Activated T-helper 17 cell treated with anti-CD3 and anti-CD28 coated beads, Interleukin-2, amount 50 U/mL, for 72 hours (primary cell): ENCODE data around the gene DLL1. TPM values are rescaled to one million over a fixed set of nuclear protein-coding genes. Genes with fewer than 3 reads are reported as not detected.

ENCODE experiments used
- ATAC-seq: fragments of 150-1000 bp; cut with Tn5 transposase; replicated peaks from 2 replicates; pipeline ENCODE4 v1.10.0; 2021; ENCODE audit warnings: mild to moderate bottlenecking, moderate library complexity
- H3K27ac Mint-ChIP-seq: one replicate; pipeline ENCODE4 v1.8.0; 2022; ENCODE audit warnings: mixed read lengths
- H3K27me3 Mint-ChIP-seq: one replicate; pipeline ENCODE4 v1.8.0; 2022; ENCODE audit warnings: mixed read lengths
- H3K36me3 Mint-ChIP-seq: one replicate; pipeline ENCODE4 v1.8.0; 2022; ENCODE audit warnings: low read depth, mild to moderate bottlenecking, mixed read lengths
- H3K4me1 Mint-ChIP-seq: one replicate; pipeline ENCODE4 v1.8.0; 2022; ENCODE audit warnings: mixed read lengths
- H3K4me3 Mint-ChIP-seq: one replicate; pipeline ENCODE4 v1.8.0; 2022; ENCODE audit warnings: mild to moderate bottlenecking, mixed read lengths
- H3K9me3 Mint-ChIP-seq: one replicate; pipeline ENCODE4 v1.8.0; 2022; ENCODE audit warnings: mixed read lengths
- total RNA-seq, 2 donors: library from RNA; stranded (reverse); gene quantifications; one replicate each; pipeline ENCODE4 v1.2.3, GENCODE V29; 2022

The DLL1 gene
- total RNA-seq, 2 donors from 2014 or later = 0.11 to 0.56 TPM

GRCh38 chr6:170291271-170292110, 613 bp upstream of the DLL1 start:
- Mint-ChIP-seq H3K4me3 (peak overlapping the region; percentile 88), H3K27me3 (peaks cover 55% of the 10 kb centered on the region), H3K27ac (peak overlapping the region; percentile 70), H3K4me1 (peaks cover 18% of the 10 kb centered on the region), H3K9me3 (no peaks in the 10 kb centered on the region), H3K36me3 (peaks cover 6% of the 10 kb centered on the region)
- ATAC-seq = peak; percentile 47

GRCh38 chr6:170289951-170290295, 955 bp downstream of the DLL1 start:
- Mint-ChIP-seq H3K27ac (no peak overlapping the region), H3K27me3 (peaks cover 63% of the 10 kb centered on the region)

GRCh38 chr6:170289180-170289931, 1.5 kb downstream of the DLL1 start:
- Mint-ChIP-seq H3K9me3 (no peaks in the 10 kb centered on the region), H3K27me3 (peaks cover 58% of the 10 kb centered on the region), H3K4me3 (peak overlapping the region; percentile 81), H3K27ac (no peak overlapping the region), H3K36me3 (peaks cover 6% of the 10 kb centered on the region), H3K4me1 (peaks cover 18% of the 10 kb centered on the region)
- peak; percentile 41 for ATAC-seq

More at GRCh38 chr6:170289951-170290295, 955 bp downstream of the DLL1 start:
- no peaks in the 10 kb centered on the region for H3K9me3 Mint-ChIP-seq
- peaks cover 18% of the 10 kb centered on the region for H3K4me1 Mint-ChIP-seq
- H3K36me3 Mint-ChIP-seq = peaks cover 6% of the 10 kb centered on the region
- no peak for ATAC-seq
- peak overlapping the region; percentile 81 for H3K4me3 Mint-ChIP-seq

GRCh38 chr6:170288852-170289179, 2.1 kb downstream of the DLL1 start:
- H3K9me3 Mint-ChIP-seq = no peaks in the 10 kb centered on the region
- peak overlapping the region; percentile 81 for H3K4me3 Mint-ChIP-seq
- peaks cover 18% of the 10 kb centered on the region for H3K4me1 Mint-ChIP-seq
- no peak overlapping the region for H3K27ac Mint-ChIP-seq
- peaks cover 6% of the 10 kb centered on the region for H3K36me3 Mint-ChIP-seq
- peaks cover 53% of the 10 kb centered on the region for H3K27me3 Mint-ChIP-seq
- no peak for ATAC-seq

- H3K4me3 Mint-ChIP-seq = peak overlapping the region; percentile 81
- H3K27me3 Mint-ChIP-seq = peaks cover 46% of the 10 kb centered on the region
- peaks cover 6% of the 10 kb centered on the region for H3K36me3 Mint-ChIP-seq
- peaks cover 18% of the 10 kb centered on the region for H3K4me1 Mint-ChIP-seq
- no peak overlapping the region for H3K27ac Mint-ChIP-seq
- no peak for ATAC-seq
- H3K9me3 Mint-ChIP-seq = no peaks in the 10 kb centered on the region
Measured at GRCh38 chr6:170288091-170288631, 2.7 kb downstream of the DLL1 start.

- Mint-ChIP-seq H3K4me1 (peaks cover 17% of the 10 kb centered on the region), H3K9me3 (no peaks in the 10 kb centered on the region), H3K4me3 (no peak overlapping the region), H3K27me3 (peaks cover 39% of the 10 kb centered on the region), H3K36me3 (peaks cover 6% of the 10 kb centered on the region), H3K27ac (no peak overlapping the region)
- ATAC-seq = no peak
Measured at GRCh38 chr6:170287371-170287876, 3.5 kb downstream of the DLL1 start.

GRCh38 chr6:170286934-170287265, 4.0 kb downstream of the DLL1 start:
- Mint-ChIP-seq H3K36me3 (peaks cover 6% of the 10 kb centered on the region), H3K4me3 (no peak overlapping the region), H3K27ac (no peak overlapping the region), H3K4me1 (peaks cover 11% of the 10 kb centered on the region), H3K27me3 (peaks cover 34% of the 10 kb centered on the region), H3K9me3 (no peaks in the 10 kb centered on the region)
- no peak for ATAC-seq

GRCh38 chr6:170286246-170286933, 4.5 kb downstream of the DLL1 start:
- H3K4me3 Mint-ChIP-seq = no peak overlapping the region
- H3K27me3 Mint-ChIP-seq = peaks cover 31% of the 10 kb centered on the region
- no peak for ATAC-seq
- no peaks in the 10 kb centered on the region for H3K9me3 Mint-ChIP-seq
- peaks cover 8% of the 10 kb centered on the region for H3K4me1 Mint-ChIP-seq
- peaks cover 6% of the 10 kb centered on the region for H3K36me3 Mint-ChIP-seq
- no peak overlapping the region for H3K27ac Mint-ChIP-seq

GRCh38 chr6:170285482-170285881, 5.4 kb downstream of the DLL1 start:
- no peak overlapping the region for H3K4me3 Mint-ChIP-seq
- H3K27me3 Mint-ChIP-seq = peaks cover 30% of the 10 kb centered on the region
- no peak overlapping the region for H3K27ac Mint-ChIP-seq
- H3K9me3 Mint-ChIP-seq = no peaks in the 10 kb centered on the region
- peaks cover 6% of the 10 kb centered on the region for H3K36me3 Mint-ChIP-seq
- H3K4me1 Mint-ChIP-seq = peaks cover 8% of the 10 kb centered on the region
- no peak for ATAC-seq

- peaks cover 25% of the 10 kb centered on the region for H3K27me3 Mint-ChIP-seq
- peaks cover 6% of the 10 kb centered on the region for H3K36me3 Mint-ChIP-seq
- no peak for ATAC-seq
- no peak overlapping the region for H3K4me3 Mint-ChIP-seq
- no peak overlapping the region for H3K27ac Mint-ChIP-seq
- peaks cover 8% of the 10 kb centered on the region for H3K4me1 Mint-ChIP-seq
- H3K9me3 Mint-ChIP-seq = no peaks in the 10 kb centered on the region
Measured at GRCh38 chr6:170284866-170285469, 5.9 kb downstream of the DLL1 start.

- Mint-ChIP-seq H3K9me3 (no peaks in the 10 kb centered on the region), H3K27me3 (peaks cover 25% of the 10 kb centered on the region), H3K4me1 (peaks cover 8% of the 10 kb centered on the region), H3K4me3 (no peak overlapping the region), H3K27ac (no peak overlapping the region), H3K36me3 (peaks cover 6% of the 10 kb centered on the region)
- ATAC-seq = no peak
Measured at GRCh38 chr6:170284126-170284773, 6.6 kb downstream of the DLL1 start.

GRCh38 chr6:170283212-170284081, 7.4 kb downstream of the DLL1 start:
- no peak overlapping the region for H3K27ac Mint-ChIP-seq
- no peak for ATAC-seq
- peaks cover 3% of the 10 kb centered on the region for H3K36me3 Mint-ChIP-seq
- H3K4me3 Mint-ChIP-seq = no peak overlapping the region
- no peaks in the 10 kb centered on the region for H3K9me3 Mint-ChIP-seq
- H3K27me3 Mint-ChIP-seq = peaks cover 19% of the 10 kb centered on the region
- peaks cover 2% of the 10 kb centered on the region for H3K4me1 Mint-ChIP-seq
